ENCODE data around the gene RMC1.

The RMC1 gene

DNA sequence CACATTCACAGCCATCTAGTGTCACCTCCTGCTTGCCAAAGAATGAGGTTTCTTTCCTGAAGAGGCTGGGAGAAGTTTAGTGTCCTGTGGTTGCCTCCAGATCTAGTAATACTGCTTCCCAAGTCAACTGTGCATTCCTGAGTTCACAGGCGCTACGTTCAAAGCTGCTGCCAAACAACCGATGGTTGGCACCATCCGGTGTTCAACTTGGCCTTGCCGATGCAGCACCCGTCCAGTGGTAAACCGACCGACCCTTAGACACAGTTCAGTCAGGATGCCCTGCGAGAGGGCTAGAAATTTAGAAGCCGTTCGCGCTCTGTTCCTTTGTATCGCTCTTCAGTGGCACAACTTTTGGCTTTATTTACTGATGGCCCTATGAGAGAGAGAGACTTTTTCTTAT, 28.6 kb downstream of the RMC1 start:
- no peak overlapping the region for H3K4me3 ChIP-seq (ENCODE audit: control insufficient read depth, low read depth, low read length)
- DNase-seq (ENCODE audit: low read depth) = no peak
- TF ChIP-seq, protein P1, sequence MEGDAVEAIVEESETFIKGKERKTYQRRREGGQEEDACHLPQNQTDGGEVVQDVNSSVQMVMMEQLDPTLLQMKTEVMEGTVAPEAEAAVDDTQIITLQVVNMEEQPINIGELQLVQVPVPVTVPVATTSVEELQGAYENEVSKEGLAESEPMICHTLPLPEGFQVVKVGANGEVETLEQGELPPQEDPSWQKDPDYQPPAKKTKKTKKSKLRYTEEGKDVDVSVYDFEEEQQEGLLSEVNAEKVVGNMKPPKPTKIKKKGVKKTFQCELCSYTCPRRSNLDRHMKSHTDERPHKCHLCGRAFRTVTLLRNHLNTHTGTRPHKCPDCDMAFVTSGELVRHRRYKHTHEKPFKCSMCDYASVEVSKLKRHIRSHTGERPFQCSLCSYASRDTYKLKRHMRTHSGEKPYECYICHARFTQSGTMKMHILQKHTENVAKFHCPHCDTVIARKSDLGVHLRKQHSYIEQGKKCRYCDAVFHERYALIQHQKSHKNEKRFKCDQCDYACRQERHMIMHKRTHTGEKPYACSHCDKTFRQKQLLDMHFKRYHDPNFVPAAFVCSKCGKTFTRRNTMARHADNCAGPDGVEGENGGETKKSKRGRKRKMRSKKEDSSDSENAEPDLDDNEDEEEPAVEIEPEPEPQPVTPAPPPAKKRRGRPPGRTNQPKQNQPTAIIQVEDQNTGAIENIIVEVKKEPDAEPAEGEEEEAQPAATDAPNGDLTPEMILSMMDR (IDR thresholded peaks at IDR 0.05; ENCODE audit: control insufficient read depth, insufficient read depth, low read depth, low read length, missing control alignments) = no peak

DNA sequence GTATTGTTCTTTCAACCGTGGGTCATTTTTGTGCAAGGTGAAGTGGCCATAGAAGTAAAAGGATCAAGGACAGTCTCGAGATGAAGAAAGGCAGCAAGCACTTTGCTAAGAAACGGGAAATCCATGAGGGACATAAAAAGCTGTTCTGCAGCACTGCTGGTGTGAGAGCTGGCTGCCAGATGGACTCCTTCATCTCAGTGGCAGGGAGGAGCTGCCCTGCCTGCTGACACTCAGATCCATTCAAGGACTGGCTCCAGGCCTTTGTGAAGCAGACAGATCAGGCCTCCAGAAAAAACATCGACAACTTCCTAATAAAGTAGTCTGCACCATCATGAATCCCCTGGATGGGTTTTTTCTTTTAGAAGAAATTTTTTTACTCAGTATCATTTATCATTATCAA, 29.5 kb downstream of the RMC1 start:
- DNase-seq (ENCODE audit: low read depth) = no peak
- TF ChIP-seq, protein P1 (IDR thresholded peaks at IDR 0.05; ENCODE audit: control insufficient read depth, insufficient read depth, low read depth, low read length, missing control alignments) = no peak
- no peak overlapping the region for H3K4me3 ChIP-seq (ENCODE audit: control insufficient read depth, low read depth, low read length)

DNA sequence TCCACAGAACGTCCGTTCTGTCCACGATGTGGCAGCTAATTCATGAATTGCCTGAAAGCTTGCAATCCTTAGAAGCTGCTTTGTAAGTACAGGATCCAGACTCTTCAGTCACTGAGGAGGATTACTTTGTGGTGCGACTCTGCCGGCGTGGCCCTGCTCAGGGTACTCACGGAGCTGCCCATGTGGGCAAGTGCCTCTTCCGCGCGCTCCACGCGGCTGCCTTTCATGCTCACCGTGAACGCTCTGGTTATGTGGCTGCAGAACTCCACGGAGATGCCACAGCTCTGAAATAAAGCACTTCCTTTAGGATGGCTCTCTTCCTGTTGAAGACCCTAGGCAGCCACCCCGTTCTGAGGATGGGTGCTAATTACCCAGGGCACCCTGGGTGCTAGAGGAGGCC, 31.0 kb downstream of the RMC1 start:
- H3K4me3 ChIP-seq (ENCODE audit: control insufficient read depth, low read depth, low read length) = no peak overlapping the region
- no peak for DNase-seq (ENCODE audit: low read depth)
- TF ChIP-seq, protein P1 (IDR thresholded peaks at IDR 0.05; ENCODE audit: control insufficient read depth, insufficient read depth, low read depth, low read length, missing control alignments) = no peak

DNA sequence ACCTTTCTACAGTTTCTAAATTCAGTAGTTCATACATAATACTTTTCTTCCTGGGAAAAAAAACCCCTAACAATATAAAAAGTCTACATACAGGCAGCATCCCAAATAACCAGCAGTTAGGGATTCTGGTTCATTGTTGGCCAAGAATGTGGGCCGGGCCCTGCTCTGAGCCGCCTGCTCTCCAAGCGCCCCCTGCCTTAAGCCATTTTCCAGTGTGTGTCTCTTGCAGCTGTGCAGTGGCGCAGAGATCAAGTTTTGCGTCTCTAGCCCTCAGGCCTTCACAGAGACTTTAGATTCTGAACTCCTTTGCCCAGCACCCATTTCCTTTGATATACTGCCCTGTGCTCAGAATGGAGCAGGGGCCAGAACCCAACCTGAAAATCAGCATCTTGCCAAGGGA, 32.9 kb downstream of the RMC1 start:
- no peak for DNase-seq (ENCODE audit: low read depth)
- no peak overlapping the region for H3K4me3 ChIP-seq (ENCODE audit: control insufficient read depth, low read depth, low read length)

DNA sequence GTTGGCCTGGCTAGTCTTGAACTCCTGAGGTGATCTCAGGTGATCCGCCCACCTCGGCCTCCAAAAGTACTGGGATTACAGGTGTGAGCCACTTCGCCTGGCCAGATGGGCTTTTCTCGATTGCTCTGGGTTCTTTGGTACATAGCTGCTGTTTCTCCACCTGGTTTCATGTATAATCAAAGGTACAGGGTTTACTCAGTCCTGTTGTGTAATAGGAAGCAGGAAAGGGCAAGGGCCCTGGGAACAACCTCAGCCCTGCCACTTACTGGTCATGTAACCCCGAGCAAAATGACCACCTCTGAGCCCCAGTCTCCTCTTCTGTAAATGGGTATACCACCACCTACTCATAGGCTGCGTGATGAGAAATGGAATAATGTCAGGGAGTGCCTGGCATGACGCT, 34.0 kb downstream of the RMC1 start:
- H3K4me3 ChIP-seq (ENCODE audit: control insufficient read depth, low read depth, low read length) = no peak overlapping the region
- TF ChIP-seq, protein P1 (IDR thresholded peaks at IDR 0.05; ENCODE audit: control insufficient read depth, insufficient read depth, low read depth, low read length, missing control alignments) = no peak
- no peak for DNase-seq (ENCODE audit: low read depth)

More for the DNA sequence above, 32.9 kb downstream of the RMC1 start:
- TF ChIP-seq, protein P1 (IDR thresholded peaks at IDR 0.05; ENCODE audit: control insufficient read depth, insufficient read depth, low read depth, low read length, missing control alignments) = no peak

GRCh38 chr18:23538001-23538400, 34.7 kb downstream of the RMC1 start:
- H3K4me3 ChIP-seq (ENCODE audit: control insufficient read depth, low read depth, low read length) = no peak overlapping the region
- no peak for DNase-seq (ENCODE audit: low read depth)
- TF ChIP-seq, protein P1 (IDR thresholded peaks at IDR 0.05; ENCODE audit: control insufficient read depth, insufficient read depth, low read depth, low read length, missing control alignments) = no peak

- no peak overlapping the region for H3K4me3 ChIP-seq (ENCODE audit: control insufficient read depth, low read depth, low read length)
- TF ChIP-seq, protein P1 (IDR thresholded peaks at IDR 0.05; ENCODE audit: control insufficient read depth, insufficient read depth, low read depth, low read length, missing control alignments) = no peak
- no peak for DNase-seq (ENCODE audit: low read depth)
Observed at GRCh38 chr18:23538870-23539269, 35.6 kb downstream of the RMC1 start.

Data from AG09309 (cell line).